ENCODE results near the gene CFAP61. TPM values are rescaled to one million over a fixed set of nuclear protein-coding genes. Genes with fewer than 3 reads are reported as not detected.
"Not testable (repeated sequence)": the region's sequence is repeated elsewhere in the genome, so short reads cannot be mapped to it uniquely, and the experiment has no call there.

Gene CFAP61
- total RNA-seq, 2 experiments from 2014 or later, result not detected

DNA sequence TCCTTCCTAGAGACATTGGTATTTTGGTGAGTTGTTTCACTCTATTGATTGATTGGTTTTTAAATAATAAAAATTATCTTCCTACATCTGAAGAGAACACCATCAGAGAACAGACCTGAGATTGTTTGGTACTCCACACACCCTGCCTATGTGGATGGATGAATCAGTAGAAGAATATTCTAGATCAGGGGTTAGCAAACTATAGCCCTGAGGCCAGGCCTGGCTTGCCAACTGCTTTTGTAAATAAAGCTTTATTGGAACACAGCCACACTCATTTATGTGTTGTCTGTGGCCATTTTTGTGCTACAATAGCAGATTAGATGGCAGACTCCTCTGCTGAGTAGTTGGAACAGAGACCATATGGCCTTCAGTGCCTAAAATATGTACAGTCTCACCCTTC, 176.0 kb downstream of the CFAP61 start:
- peaks cover 13% of the 10 kb centered on the region for H3K27me3 Mint-ChIP-seq
- H3K36me3 Mint-ChIP-seq, result no peaks in the 10 kb centered on the region
- no peak overlapping the region for H3K4me3 Mint-ChIP-seq
- no peaks in the 10 kb centered on the region for H3K4me1 Mint-ChIP-seq
- no peak overlapping the region for H3K27ac Mint-ChIP-seq
- no peak for DNase-seq
- H3K9me3 Mint-ChIP-seq, result peaks cover 6% of the 10 kb centered on the region

DNA sequence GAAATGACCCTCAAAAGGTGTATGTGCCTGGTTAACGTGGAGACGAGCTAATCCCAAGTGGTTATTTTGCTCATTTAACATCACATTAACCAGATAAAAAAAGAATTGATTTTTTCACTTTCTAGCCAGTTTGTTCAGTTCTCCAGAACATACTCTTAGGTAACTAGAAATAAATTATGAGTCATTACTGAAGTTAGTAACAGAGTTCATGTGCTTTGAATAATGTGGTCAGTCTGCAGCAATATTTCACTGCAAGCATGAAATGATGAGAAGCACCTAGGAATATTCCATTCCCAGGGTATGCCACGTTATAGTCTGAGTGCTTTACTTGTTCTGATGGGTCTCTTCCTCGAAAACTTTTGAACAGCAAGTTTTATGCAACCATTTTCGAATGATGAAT, 177.3 kb downstream of the CFAP61 start:
- Mint-ChIP-seq H3K27ac (no peak overlapping the region), H3K36me3 (no peaks in the 10 kb centered on the region), H3K9me3 (peaks cover 6% of the 10 kb centered on the region)

DNA sequence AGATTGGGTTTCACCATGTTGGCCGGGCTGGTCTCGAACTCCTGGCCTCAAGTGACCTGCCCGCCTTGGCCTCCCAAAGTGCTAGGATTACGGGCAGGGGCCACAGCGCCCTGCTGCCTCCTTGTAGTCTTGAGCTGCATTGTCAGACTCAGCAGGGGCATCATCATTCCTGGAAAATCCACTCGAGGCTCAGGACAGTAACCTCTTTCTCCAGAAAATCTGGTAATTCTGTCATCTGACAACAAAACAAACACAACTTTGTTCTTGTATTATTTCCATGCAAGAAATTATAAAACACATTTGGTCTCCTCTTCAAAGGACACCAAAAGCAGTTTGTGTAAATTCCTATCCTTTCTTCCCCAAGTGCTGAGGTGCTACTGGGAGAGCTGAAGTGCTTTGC, 178.4 kb downstream of the CFAP61 start:
- Mint-ChIP-seq H3K36me3 (no peaks in the 10 kb centered on the region), H3K9me3 (peaks cover 6% of the 10 kb centered on the region), H3K4me1 (no peaks in the 10 kb centered on the region), H3K27ac (no peak overlapping the region), H3K4me3 (no peak overlapping the region), H3K27me3 (peaks cover 13% of the 10 kb centered on the region)
- no peak for DNase-seq

More for the DNA sequence above, 177.3 kb downstream of the CFAP61 start:
- H3K4me3 Mint-ChIP-seq, result no peak overlapping the region
- H3K27me3 Mint-ChIP-seq, result peaks cover 13% of the 10 kb centered on the region
- DNase-seq, result no peak
- no peaks in the 10 kb centered on the region for H3K4me1 Mint-ChIP-seq

DNA sequence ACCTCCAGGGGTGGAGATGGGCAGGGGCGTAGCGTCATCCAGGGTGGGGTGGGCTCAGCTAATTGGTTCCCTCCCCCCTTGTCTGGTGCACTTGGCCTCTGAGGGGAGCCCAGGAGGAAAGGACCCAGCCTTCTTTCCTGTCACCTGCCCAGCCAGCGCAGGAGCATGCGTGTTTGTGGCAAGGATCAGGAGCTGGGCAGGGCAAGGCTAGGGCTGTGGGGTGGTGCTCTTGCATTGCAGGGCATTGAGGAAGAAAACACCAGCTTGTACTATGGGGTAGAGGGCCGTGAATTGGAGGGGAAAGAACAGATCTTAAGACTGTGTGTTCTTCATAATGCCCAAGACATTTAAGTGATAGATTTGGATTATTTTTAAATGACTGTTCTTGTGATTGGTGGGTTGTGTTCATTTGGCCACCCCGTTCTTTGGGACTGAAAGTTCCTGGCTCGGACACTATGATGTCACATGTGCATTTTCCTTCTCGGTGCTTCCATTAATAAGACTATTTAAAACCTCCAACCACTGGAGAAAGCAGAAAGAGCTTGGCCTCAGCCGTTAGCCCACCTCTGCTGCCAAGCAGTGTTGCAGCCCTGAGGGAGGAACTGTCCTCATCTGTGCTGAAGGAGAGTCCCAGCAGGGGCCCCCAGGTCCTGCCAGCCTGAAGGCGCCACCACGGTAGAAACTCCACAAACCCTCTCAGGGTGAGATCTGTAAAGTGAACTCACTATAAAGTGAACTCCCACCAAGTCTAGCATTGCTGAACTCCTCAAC, 179.4 kb downstream of the CFAP61 start:
- Mint-ChIP-seq H3K4me1 (no peaks in the 10 kb centered on the region), H3K9me3 (peaks cover 6% of the 10 kb centered on the region), H3K36me3 (no peaks in the 10 kb centered on the region), H3K27me3 (peaks cover 13% of the 10 kb centered on the region), H3K4me3 (no peak overlapping the region), H3K27ac (no peak overlapping the region)
- DNase-seq, result no peak

DNA sequence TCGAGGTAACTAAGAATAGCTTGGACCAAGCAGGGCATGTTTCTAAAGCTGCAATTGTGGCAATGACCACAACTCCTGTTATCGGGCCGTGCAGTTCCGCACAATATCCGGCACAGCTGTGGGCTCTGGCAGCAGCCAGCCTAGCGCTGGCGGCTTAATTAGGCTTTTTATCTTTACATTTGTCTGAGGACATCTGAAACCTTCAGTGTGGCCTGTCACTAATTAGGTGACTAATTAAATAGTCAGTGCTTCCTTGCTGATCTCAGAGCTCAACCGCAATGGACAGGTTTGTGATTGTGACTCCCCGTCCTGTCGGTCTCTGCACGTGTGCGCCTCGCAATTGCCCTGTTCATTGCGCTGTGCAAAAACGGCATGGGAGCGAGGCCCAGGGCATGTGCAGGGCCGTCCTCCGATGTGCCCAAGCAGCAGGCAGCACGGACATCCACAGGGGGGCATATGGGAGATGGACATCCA, 180.7 kb downstream of the CFAP61 start:
- Mint-ChIP-seq H3K4me1 (no peaks in the 10 kb centered on the region), H3K27me3 (peaks cover 13% of the 10 kb centered on the region), H3K36me3 (no peaks in the 10 kb centered on the region), H3K27ac (no peak overlapping the region), H3K4me3 (no peak overlapping the region), H3K9me3 (peaks cover under 1% of the 10 kb centered on the region)
- no peak for DNase-seq

DNA sequence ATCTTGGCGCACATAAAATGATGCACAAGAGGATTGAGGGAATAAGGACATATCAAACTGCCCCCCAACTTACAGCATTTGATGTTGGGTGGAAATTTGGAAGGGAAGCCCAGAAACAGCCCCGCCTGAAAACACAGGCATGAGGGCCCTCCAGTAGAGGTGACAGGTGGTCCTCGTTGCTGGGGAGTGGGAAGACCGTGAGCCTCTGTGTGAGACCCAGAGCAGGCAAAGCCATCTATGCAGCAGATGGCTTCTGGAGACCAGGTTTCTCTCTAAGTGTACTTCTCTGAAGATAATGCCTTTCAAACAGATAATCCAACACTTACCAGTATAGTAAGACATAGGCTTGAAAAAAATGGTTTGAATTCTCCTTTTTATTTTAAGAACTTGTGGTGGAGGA, 183.3 kb downstream of the CFAP61 start:
- H3K27me3 Mint-ChIP-seq, result peaks cover 13% of the 10 kb centered on the region
- H3K9me3 Mint-ChIP-seq, result no peaks in the 10 kb centered on the region
- no peaks in the 10 kb centered on the region for H3K4me1 Mint-ChIP-seq
- DNase-seq, result no peak
- no peak overlapping the region for H3K27ac Mint-ChIP-seq
- no peak overlapping the region for H3K4me3 Mint-ChIP-seq
- H3K36me3 Mint-ChIP-seq, result no peaks in the 10 kb centered on the region

DNA sequence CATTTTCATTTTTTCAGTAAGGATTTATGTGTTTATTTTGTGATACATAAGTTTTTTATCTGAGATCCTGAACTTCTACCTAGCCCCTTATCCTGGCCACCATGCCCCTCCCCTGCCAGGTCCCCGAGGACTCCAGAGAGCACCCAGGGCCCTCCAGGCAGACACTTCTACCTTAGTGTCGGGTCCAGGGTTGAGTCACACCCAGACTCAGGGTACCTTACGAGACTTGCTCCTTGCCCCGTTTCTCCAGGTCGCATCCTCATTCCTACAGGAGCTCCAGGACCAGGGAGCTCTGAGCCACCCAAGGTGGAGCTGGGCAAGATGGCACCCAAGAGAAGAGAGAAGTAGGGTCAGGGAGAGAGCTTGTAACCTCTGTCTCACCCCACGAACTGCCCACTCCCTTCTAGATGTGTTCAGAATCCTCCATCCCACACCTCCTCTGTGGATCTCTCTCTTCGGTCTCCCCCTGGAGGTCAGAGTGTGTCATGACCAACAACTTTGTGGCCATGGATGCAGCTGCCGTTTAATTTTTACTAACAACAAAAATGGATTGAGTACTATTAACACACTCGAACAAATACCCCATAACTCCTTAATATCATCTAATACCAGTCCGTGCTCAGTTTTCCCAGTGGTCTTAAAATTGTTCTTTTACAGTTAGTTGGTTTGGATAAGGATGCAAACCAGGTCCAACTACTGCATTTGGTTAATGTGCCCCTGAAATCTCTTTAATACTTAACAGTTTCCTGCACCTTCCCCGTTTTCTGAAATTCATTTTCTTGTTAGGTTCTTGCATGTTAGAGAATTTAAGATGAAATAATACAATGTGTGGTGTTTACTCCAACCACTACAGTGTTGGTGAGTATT, 185.0 kb downstream of the CFAP61 start:
- no peak overlapping the region for H3K4me3 Mint-ChIP-seq
- H3K36me3 Mint-ChIP-seq, result no peaks in the 10 kb centered on the region
- peak; percentile 16 for DNase-seq
- H3K27me3 Mint-ChIP-seq, result peaks cover 9% of the 10 kb centered on the region
- H3K4me1 Mint-ChIP-seq, result no peaks in the 10 kb centered on the region
- H3K27ac Mint-ChIP-seq, result no peak overlapping the region
- no peaks in the 10 kb centered on the region for H3K9me3 Mint-ChIP-seq

DNA sequence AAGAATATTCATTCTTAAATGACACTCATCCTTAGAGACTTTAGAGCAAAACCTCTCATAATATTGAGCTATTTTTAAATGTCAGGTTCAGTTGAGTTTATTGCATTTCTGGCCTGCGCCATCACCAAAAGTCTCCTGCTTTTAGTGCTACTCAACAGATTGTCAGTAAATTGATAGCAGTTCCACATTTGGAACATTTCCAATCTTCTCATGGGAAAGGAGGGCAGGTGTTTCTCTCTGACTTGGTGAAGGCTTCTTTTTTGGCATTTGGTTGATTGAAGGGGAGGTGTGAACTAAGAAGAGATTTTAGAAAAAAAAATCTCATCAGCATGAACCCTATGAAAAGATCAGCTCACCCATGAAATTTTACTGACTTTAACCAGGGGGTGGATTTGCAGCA, 189.6 kb downstream of the CFAP61 start:
- no peaks in the 10 kb centered on the region for H3K27me3 Mint-ChIP-seq
- no peaks in the 10 kb centered on the region for H3K4me1 Mint-ChIP-seq
- no peak overlapping the region for H3K4me3 Mint-ChIP-seq
- no peaks in the 10 kb centered on the region for H3K36me3 Mint-ChIP-seq
- H3K27ac Mint-ChIP-seq, result no peak overlapping the region
- no peaks in the 10 kb centered on the region for H3K9me3 Mint-ChIP-seq
- no peak for DNase-seq

DNA sequence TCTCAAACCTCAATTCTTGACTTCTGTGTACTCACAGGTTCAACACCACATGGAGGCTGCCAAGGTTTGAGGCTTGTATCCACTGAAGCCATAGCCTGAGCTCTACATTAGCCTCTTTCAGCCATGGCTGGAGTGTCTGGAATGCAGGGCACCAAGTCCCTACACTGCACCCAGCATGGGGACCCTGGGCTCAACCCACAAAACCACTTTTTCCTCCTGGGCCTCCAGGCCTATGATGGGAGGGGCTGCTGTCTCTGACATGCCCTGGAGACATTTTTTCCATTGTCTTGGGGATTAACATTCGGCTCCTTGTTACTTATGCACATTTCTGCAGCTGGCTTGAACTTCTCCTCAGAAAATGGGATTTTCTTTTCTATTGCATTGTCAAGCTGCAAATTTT, 192.1 kb downstream of the CFAP61 start:
- not testable (repeated sequence) for H3K27me3 Mint-ChIP-seq, DNase-seq, H3K9me3 Mint-ChIP-seq, H3K36me3 Mint-ChIP-seq, H3K4me1 Mint-ChIP-seq, H3K27ac Mint-ChIP-seq, H3K4me3 Mint-ChIP-seq

DNA sequence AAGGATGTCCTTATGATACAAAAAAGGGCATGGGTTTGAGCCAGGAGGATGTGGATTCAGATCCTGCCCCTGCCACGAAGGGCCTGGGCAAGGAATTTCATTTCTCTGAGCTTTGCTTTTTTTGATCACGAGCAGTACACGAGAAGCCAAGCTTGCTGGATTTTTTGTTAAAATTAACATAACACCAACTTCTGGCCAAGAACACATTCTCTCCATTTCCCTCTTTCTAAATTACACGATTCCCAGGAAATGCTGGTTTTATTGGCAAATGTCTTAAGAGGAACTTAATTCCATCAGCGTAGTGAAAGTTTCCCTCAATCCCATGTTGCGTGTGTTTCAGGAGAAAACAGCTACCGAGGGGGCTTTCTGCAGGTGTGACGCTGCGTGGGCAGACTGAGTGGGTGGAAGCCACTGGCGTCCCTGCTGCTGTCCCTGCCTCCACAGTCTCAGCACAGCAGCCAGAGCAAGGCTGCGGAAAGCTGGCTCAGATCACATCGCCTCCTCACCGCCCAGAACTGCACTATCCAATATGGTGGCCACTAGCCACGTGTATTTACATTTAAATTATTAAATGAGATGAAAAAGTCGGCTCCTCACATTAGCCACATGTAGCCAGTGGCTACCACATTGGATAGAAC, 194.8 kb downstream of the CFAP61 start:
- H3K4me3 Mint-ChIP-seq, result no peak overlapping the region
- no peak overlapping the region for H3K27ac Mint-ChIP-seq
- no peaks in the 10 kb centered on the region for H3K4me1 Mint-ChIP-seq
- H3K9me3 Mint-ChIP-seq, result no peaks in the 10 kb centered on the region
- peaks cover 12% of the 10 kb centered on the region for H3K27me3 Mint-ChIP-seq
- H3K36me3 Mint-ChIP-seq, result no peaks in the 10 kb centered on the region
- DNase-seq, result no peak

DNA sequence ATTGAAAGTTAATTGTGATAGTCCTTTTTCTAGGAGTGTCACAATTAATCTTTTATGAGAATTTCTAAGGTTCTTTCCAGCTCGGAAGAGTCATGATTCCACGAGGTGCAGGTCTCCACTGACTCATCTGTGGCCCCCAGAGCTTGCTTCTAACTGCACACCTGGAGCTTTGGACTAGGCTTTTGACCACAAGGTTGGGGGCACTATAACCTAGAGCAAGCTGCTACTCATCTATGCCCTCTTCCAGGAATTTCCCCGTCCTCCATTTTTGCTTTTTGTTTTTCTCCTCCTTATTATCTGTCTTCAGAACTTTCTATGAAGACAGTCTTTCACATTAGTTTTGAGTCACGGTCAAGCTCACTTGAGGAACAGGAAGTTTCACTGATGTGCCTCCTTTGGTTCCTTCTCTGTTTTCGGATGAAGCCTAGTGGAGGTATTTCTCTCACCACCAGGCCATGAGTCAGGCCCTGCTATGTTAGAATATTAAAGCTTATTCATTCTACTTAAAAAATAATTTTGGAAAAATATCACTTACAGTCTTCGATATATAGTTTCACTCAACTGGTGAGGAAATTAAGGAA, 196.4 kb downstream of the CFAP61 start:
- Mint-ChIP-seq H3K27me3 (peaks cover 16% of the 10 kb centered on the region), H3K9me3 (no peaks in the 10 kb centered on the region), H3K36me3 (no peaks in the 10 kb centered on the region), H3K4me3 (no peak overlapping the region), H3K27ac (no peak overlapping the region), H3K4me1 (no peaks in the 10 kb centered on the region)
- DNase-seq, result no peak

DNA sequence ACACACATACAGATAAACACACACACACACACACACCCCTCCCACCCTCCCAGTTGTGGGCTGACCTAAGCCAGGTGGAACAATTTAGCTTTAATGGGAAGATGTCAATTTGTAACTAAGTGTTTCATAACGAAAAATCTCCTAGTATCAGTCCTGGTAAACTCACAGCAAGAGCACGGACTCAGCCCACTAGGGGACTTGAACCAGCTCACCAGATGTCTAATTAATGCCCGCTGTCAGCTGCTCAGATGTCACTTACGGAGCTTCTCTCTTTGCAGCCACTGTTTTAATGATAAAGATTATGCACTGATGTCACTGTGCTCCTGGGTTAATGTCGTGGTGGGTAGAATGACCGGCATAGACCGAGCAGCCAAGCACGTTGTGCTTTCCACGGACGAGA, 199.0 kb downstream of the CFAP61 start:
- no peak overlapping the region for H3K4me3 Mint-ChIP-seq
- no peaks in the 10 kb centered on the region for H3K4me1 Mint-ChIP-seq
- DNase-seq, result no peak
- H3K9me3 Mint-ChIP-seq, result no peaks in the 10 kb centered on the region
- H3K27me3 Mint-ChIP-seq, result peaks cover 26% of the 10 kb centered on the region
- H3K36me3 Mint-ChIP-seq, result no peaks in the 10 kb centered on the region
- no peak overlapping the region for H3K27ac Mint-ChIP-seq

DNA sequence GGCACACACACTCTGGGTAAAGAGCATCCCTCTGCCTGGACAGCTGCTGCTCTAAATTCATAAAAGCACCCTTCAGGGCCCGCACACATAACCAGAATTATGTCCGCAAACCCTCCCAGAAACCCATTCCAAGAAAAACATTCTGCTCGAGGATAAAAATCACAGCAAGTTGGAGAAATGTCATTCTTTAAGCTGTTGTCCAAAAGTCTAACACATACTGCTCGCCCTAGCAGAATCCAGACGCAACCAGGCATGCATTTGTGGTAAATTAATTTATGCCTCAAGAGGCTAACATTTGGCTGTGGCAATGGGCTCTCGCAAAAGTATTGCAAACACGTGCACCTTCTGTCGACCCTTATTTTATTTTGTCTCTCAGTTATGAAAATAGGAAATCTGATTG, 199.5 kb downstream of the CFAP61 start:
- Mint-ChIP-seq H3K27me3 (peaks cover 26% of the 10 kb centered on the region), H3K36me3 (no peaks in the 10 kb centered on the region), H3K9me3 (no peaks in the 10 kb centered on the region), H3K4me3 (no peak overlapping the region), H3K27ac (no peak overlapping the region), H3K4me1 (no peaks in the 10 kb centered on the region)
- DNase-seq, result no peak

DNA sequence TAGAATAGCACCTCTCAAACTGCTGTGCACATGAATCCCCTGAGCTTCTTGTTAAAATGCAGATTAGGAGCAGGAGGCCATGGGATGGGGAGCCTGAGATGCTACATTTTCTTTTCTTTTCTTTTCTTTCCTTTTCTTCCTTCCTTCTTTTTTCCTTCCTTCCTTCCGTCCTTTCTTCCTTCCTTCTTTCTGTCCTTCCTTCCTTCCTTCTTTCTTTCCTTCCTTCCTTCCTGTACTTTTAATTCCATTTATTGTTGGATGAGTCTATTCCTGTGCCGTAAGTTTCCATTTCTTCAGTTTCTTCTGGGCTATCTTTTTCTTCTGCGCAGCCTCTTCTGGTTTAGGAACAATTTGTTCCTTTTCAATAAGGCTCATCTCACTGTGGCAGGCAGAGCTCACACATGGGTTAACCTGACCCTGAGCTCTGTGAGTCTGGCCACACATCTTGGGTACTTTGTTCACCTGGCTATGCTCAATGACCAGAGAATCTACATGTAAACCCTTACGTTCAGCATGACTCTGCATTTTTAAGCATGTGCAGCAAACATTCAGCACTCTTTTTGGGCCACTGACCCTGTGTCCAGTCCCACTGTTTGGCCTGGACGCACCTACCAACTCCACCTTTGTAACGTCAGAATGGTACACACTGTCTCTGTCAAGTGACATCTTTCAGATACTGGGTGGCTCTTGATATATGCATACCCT, 200.9 kb downstream of the CFAP61 start:
- no peak for DNase-seq
- H3K27ac Mint-ChIP-seq, result no peak overlapping the region
- H3K27me3 Mint-ChIP-seq, result peaks cover 21% of the 10 kb centered on the region
- no peaks in the 10 kb centered on the region for H3K9me3 Mint-ChIP-seq
- no peak overlapping the region for H3K4me3 Mint-ChIP-seq
- no peaks in the 10 kb centered on the region for H3K4me1 Mint-ChIP-seq
- H3K36me3 Mint-ChIP-seq, result no peaks in the 10 kb centered on the region

Measured in activated naive CD8-positive, alpha-beta T cell treated with anti-CD3 and anti-CD28 coated beads for 36 hours (primary cell).